NCI-H524 (cell line): Measurements from ENCODE around the gene GSK3A.

Source experiments
- DNase-seq, 2 experiments: peaks; one replicate each; lab custom pipeline; 2025; lab: John Stamatoyannopoulos, UW

Gene GSK3A

GRCh38 chr19:42242512-42243409, at the start of gene GSK3A:
Gene GSK3A (minus strand): TSS chr19:42242602. CDS start chr19:42242465, 137 bp downstream.
- DNase-seq, result peak; percentile 100

- DNase-seq, result no peak
These were observed 49.0 kb upstream of the GSK3A start for GRCh38 chr19:42291435-42291810.

GRCh38 chr19:42290523-42291434, 48.4 kb upstream of the GSK3A start:
- peak in 1 of 2 experiments; percentile 62 for DNase-seq

- DNase-seq, result no peak
These were observed 47.7 kb upstream of the GSK3A start for GRCh38 chr19:42290136-42290522.

- no peak for DNase-seq
These were observed 47.2 kb upstream of the GSK3A start for GRCh38 chr19:42289556-42290041.

- DNase-seq, result no peak
These were observed 46.6 kb upstream of the GSK3A start for GRCh38 chr19:42288881-42289555.

- DNase-seq, result no peak
These were observed 46.0 kb upstream of the GSK3A start for GRCh38 chr19:42288387-42288786.

GRCh38 chr19:42287827-42288107, 45.4 kb upstream of the GSK3A start:
- no peak for DNase-seq

- DNase-seq, result no peak
These were observed 44.8 kb upstream of the GSK3A start for GRCh38 chr19:42287017-42287826.

- no peak for DNase-seq
These were observed 44.1 kb upstream of the GSK3A start for GRCh38 chr19:42286349-42287016.

GRCh38 chr19:42285988-42286348, 43.6 kb upstream of the GSK3A start:
- no peak for DNase-seq

- DNase-seq, result no peak
These were observed 43.1 kb upstream of the GSK3A start for GRCh38 chr19:42285541-42285941.

GRCh38 chr19:42284591-42285341, 42.4 kb upstream of the GSK3A start:
- no peak for DNase-seq

- DNase-seq, result peak; percentile 50 to 65
These were observed 41.7 kb upstream of the GSK3A start for GRCh38 chr19:42284066-42284501.

- peak; percentile 88 to 91 for DNase-seq
These were observed 41.0 kb upstream of the GSK3A start for GRCh38 chr19:42283188-42284065.

- no peak for DNase-seq
These were observed 40.4 kb upstream of the GSK3A start for GRCh38 chr19:42282819-42283187.

GRCh38 chr19:42281827-42282762, 39.7 kb upstream of the GSK3A start:
- no peak for DNase-seq
